ENCODE results near the gene PRKCD.

- TF ChIP-seq, protein P1, sequence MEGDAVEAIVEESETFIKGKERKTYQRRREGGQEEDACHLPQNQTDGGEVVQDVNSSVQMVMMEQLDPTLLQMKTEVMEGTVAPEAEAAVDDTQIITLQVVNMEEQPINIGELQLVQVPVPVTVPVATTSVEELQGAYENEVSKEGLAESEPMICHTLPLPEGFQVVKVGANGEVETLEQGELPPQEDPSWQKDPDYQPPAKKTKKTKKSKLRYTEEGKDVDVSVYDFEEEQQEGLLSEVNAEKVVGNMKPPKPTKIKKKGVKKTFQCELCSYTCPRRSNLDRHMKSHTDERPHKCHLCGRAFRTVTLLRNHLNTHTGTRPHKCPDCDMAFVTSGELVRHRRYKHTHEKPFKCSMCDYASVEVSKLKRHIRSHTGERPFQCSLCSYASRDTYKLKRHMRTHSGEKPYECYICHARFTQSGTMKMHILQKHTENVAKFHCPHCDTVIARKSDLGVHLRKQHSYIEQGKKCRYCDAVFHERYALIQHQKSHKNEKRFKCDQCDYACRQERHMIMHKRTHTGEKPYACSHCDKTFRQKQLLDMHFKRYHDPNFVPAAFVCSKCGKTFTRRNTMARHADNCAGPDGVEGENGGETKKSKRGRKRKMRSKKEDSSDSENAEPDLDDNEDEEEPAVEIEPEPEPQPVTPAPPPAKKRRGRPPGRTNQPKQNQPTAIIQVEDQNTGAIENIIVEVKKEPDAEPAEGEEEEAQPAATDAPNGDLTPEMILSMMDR (conservative IDR thresholded peaks at IDR 0.05; ENCODE audit: low read length), result no peak
- no peak for TF ChIP-seq EZH2phosphoT487 (IDR thresholded peaks at IDR 0.05; ENCODE audit: borderline replicate concordance, low read depth, low read length)
Measured at GRCh38 chr3:53149006-53149690, 11.9 kb upstream of the PRKCD start.
